Fibroblast of gingiva (primary cell): ENCODE data around the gene CEPT1.
A peak's percentile ranks its signal among the peaks of the same experiment; 100 is the strongest.

Source experiments
- DNase-seq: peaks from one replicate; pipeline ENCODE4 v3.0.0-alpha.2; 2011; ENCODE audit warnings: low read depth

Gene CEPT1

GRCh38 chr1:111145963-111146768 is 6.1 kb downstream of the CEPT1 start:
- DNase-seq = no peak

- DNase-seq = no peak
These were observed 7.9 kb downstream of the CEPT1 start for GRCh38 chr1:111147948-111148347.

GRCh38 chr1:111148376-111148881 is 8.4 kb downstream of the CEPT1 start:
- no peak for DNase-seq

- DNase-seq = no peak
These were observed 11.8 kb downstream of the CEPT1 start for GRCh38 chr1:111151838-111152237.

GRCh38 chr1:111154021-111154999 is 14.3 kb downstream of the CEPT1 start:
- no peak for DNase-seq

GRCh38 chr1:111157431-111157830 is 17.4 kb downstream of the CEPT1 start:
- no peak for DNase-seq

DNA sequence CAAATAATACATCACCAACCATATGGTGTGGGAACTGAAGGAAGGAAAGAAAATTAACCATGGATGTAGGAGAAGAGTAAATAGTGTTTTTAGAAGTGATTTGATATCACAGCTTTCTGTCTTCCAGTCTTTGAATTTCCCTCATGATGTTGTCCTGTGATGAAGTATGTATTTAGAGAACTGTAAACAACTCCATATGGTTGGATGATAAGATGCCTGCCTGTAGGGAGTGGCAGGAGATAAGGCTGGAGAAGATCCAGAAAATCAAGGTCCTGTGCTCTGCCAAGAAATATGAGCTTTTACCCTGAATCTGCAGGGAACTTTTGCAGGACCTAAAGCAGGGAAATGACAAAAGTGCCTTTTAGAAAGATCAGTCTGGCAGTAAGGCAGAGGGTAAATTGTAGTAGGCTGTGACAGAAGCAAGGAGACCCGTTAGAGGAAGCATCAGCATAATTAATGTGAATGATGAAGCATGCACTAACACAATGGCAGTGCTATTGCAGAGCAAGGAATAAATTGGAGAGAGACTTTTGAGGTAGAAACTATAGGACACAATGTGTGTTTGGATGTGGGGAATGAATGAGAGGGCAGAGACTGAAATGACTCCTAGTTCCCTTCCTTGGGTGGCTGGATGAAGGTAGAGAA is 21.9 kb downstream of the CEPT1 start:
- no peak for DNase-seq

DNA sequence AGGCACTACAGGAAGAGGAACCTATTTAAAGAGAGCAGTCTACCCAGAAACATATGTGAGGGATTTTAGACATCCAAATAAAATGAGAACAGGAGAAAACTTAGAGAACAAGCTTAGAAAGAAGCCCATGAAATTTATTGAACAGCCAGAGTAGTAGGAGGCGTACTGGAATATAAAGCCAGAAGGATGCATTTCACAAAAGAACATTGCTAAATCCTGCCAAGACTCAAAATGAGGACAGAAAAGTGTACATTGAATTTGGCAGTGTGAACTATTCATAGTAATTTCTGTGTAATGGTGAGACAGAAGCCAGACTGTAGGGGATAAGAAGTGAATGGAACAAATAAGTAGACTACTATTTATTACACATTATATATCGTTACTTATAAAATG is 22.5 kb downstream of the CEPT1 start:
- DNase-seq = no peak

- no peak for DNase-seq
These were observed 23.3 kb downstream of the CEPT1 start for GRCh38 chr1:111163363-111163762.

GRCh38 chr1:111164151-111164550 is 24.1 kb downstream of the CEPT1 start:
- DNase-seq = no peak

DNA sequence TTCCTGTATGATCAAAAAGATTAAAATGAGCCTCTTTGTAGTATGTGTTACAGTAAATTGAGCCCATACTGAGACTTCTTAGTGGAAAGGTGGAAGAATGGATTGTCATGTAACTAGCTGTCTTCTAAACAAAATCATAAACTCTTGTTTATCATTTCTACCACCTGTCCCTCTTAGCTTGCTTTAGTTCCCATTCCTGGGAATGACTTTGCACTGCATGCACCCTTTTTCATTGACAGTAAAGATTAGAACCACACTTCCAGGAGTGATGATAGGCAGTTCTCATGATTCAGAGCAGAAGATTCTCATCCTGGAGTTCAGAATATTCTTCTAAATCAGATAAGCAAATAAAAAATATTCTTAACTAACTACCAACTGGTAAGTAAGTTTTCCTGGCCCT is 32.4 kb downstream of the CEPT1 start:
- no peak for DNase-seq

GRCh38 chr1:111174070-111174469 is 34.0 kb downstream of the CEPT1 start:
- DNase-seq = no peak

DNA sequence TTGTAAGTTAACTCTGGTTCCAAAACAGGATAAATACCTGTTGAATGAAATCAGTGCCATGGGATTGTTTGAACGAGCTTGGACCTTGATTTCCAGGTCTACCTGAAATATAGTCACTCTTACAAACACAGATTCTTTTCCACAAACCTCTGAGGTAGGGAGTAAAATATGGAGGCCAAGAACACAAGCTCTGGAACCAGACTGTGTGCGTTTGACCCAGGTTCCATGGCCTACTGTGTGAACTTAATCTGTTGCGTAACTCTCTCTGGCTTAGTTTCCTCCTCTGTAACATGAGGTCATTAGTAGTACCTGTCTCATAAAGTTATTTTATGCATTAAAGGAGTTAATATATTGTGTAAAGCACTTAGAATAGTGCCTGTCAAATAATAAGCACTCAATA is 35.3 kb downstream of the CEPT1 start:
- DNase-seq = no peak

DNA sequence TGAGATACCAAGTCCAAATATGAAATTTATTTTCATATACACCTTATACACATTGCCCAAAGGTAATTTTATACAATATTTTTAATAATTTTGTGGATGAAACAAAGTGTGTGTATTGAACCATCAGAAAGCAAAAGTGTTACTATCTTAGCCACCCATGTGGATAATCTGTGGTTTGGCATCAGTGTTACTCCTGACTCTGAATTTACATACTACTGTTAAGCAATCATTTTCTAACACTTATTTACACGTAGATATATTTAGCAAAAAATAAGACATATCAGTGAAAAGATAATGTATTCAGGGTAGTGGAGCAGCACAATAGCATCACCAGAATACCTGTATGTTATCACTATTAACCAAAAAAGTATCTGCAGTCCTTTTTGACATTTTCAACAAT is 36.7 kb downstream of the CEPT1 start:
- no peak for DNase-seq

DNA sequence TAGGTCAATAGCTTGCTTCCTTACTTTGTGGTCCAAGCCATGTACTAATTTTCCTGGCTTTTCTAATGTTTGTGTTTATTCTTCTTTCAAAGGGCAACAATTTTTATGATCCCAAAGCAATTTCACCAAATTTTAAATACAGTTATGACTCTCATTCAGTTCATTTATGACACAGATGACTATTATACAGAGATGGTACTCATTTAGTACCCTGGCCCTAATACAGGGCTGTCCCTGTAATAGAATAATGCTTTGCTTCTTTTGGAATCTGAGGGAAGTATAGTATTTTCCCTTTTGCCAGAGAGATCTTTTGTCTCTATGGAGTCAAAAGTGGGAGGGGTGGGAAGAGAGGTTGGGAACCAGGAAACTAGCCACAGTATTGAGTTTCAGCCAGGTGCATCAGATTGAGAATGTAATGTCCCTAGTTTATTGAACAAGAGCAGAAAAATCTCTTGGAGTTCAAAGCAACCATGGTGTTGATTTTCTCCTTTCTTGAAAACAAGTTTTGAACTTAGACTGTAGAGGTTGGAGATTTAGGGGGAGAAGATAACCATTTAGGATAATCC is 40.0 kb downstream of the CEPT1 start:
- no peak for DNase-seq

DNA sequence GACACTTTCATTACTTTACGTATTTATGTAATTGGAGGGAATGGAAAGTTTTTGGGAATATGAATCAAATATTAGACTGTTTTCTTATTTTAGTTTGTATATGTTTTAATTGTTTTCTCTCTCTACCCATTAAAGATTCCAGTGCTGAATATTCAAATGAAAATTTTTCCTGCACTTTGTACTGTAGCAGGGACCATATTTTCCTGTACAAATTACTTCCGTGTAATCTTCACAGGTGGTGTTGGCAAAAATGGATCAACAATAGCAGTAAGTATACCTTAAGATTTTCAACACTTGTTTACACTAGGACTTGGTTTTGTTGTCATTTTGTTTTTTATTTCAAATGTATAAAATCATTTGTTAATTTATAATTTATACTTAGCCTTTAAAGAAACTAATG is 42.0 kb downstream of the CEPT1 start:
- DNase-seq = no peak

GRCh38 chr1:111183308-111184069 is 43.5 kb downstream of the CEPT1 start:
- peak; percentile 19 for DNase-seq

DNA sequence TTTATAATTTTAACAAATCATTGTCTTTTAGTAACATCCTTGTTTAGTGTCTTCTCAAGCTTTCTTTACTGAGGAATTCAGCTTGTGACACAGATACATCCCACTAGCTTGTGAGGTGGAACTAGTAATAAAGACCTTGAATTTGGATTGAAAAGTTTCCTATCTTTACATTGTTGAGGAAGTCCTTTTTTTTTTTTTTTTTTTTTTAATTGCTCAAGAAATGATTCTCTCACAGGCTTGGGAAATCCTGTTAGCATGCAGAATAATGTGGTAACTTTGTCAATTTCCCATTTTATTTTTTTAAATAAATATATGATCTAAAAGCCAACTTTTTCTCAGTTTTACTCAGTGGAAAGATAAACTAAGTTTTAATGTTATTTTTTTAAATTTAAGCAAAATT is 44.6 kb downstream of the CEPT1 start:
- no peak for DNase-seq

DNA sequence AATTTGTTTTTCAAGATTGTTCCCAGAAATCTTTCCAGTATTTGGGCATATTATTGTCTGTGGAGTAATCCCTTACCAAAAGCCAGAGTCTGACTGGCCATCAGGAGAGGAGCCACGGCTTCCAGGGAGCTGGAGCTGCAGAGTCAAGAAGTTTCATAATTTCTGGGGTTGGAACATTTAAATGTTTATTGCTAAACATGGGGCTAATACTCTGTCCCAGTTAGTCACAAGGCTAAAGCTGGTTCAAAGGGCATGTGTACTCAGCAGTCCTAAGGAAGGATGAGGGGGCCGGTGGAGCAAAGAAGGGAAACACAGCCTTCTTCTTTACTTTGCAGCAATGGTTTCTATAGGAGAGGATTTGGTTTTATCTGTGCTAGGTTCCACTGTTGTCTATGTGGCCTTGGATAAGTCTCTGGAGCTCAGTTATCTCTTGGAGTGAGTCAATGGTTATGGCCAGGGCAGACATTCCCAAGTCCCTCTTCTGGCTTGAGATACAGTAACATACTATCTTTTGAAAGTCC is 51.0 kb downstream of the CEPT1 start:
- peak; percentile 94 for DNase-seq

GRCh38 chr1:111191496-111191895 is 51.5 kb downstream of the CEPT1 start:
- DNase-seq = peak; percentile 84

DNA sequence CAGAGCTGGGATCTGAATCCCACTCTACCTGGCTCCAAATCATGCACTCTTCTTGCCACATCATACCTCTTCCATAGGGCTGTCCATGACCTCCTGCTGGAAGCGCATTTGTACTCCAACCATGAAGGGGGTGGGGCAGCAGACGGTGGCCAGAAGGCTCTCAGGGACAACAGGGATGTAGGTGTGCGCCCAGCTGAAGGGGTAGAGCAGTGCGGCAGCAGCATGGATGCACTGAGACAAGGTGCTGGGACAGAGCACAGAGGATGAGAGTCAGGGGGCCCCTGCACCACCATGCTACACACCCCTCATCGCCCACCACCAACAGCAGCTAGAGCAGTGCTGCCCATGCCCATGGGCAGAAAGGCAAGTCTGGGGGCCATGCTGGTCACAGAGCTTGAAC is 52.1 kb downstream of the CEPT1 start:
- no peak for DNase-seq
